NT2/D1 (cell line): Measurements from ENCODE around the gene JUN.

Experiments used
- DNase-seq: peaks from one replicate; pipeline ENCODE4 v3.0.0-alpha.2; 2011; ENCODE audit warnings: low read depth, low spot score
- H3K27me3 ChIP-seq: 2 replicates; pipeline ENCODE4 v1.6.0; 2011; ENCODE audit warnings: mild to moderate bottlenecking; ENCODE audit not compliant: insufficient read length, insufficient read depth
- H3K36me3 ChIP-seq: 2 replicates; pipeline ENCODE4 v1.6.1; 2011; ENCODE audit warnings: mild to moderate bottlenecking, low read length, mixed read lengths; ENCODE audit not compliant: insufficient read depth, insufficient read length
- H3K4me1 ChIP-seq: 2 replicates; pipeline ENCODE4 v1.5.1; 2011; ENCODE audit not compliant: insufficient read depth, insufficient read length
- H3K4me3 ChIP-seq: 2 replicates; pipeline ENCODE4 v1.5.1; 2011; ENCODE audit warnings: low read depth; ENCODE audit not compliant: insufficient read length
- H3K9ac ChIP-seq: 2 replicates; pipeline ENCODE4 v1.6.0; 2011; ENCODE audit warnings: low read depth; ENCODE audit not compliant: insufficient read length
- H3K9me3 ChIP-seq: 2 replicates; pipeline ENCODE4 v1.5.1; 2011; ENCODE audit warnings: mild to moderate bottlenecking, low read length; ENCODE audit not compliant: insufficient read depth
- SUZ12 ChIP-seq: IDR thresholded peaks from 2 replicates; pipeline ENCODE4 v1.6.1; 2011; ENCODE audit not compliant: insufficient read length, insufficient read depth; ENCODE audit errors: extremely low read depth
- YY1 ChIP-seq: IDR thresholded peaks from 2 replicates; pipeline ENCODE4 v1.6.1; 2011; ENCODE audit not compliant: insufficient read length, insufficient read depth
- ZNF274 ChIP-seq: IDR thresholded peaks from 2 replicates; pipeline ENCODE4 v1.6.1; 2011; ENCODE audit warnings: mild to moderate bottlenecking, low read depth, low read length

JUN gene

GRCh38 chr1:58778385-58779000 is 5.4 kb downstream of the JUN start:
- no peak overlapping the region for H3K9ac ChIP-seq
- H3K36me3 ChIP-seq: peaks cover 24% of the 10 kb centered on the region
- H3K9me3 ChIP-seq: peaks cover 12% of the 10 kb centered on the region; the same call in 1 of the 2 replicates
- H3K27me3 ChIP-seq: no peaks in the 10 kb centered on the region
- no peak for TF ChIP-seq YY1
- TF ChIP-seq SUZ12: no peak
- TF ChIP-seq ZNF274: no peak
- H3K4me3 ChIP-seq: no peak overlapping the region
- DNase-seq: no peak
- H3K4me1 ChIP-seq: peaks cover 9% of the 10 kb centered on the region

DNA sequence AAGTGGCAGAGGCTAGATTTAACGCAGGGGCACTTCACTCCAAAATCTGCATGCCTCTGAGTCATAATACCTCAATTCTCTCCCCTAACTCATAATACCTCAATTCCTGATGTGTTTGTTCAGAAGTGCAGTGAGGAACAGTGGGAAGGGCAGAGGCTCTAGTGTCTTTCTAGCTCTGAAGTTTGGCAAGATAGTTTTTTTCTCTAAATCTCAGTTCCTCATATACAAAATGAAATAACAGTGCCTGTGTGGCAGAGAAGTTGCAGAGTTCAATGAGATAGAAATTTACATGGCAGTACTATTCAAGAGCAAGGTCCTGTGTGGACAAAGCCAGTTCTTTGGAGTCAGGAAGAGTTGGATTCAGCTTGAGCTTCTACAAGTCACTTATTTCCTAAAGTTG is 9.8 kb downstream of the JUN start:
- H3K4me1 ChIP-seq: no peaks in the 10 kb centered on the region
- DNase-seq: no peak
- H3K27me3 ChIP-seq: no peaks in the 10 kb centered on the region
- no peak overlapping the region for H3K9ac ChIP-seq
- TF ChIP-seq YY1 (no peak), ZNF274 (no peak), SUZ12 (no peak)
- H3K36me3 ChIP-seq: no peaks in the 10 kb centered on the region
- no peak overlapping the region for H3K4me3 ChIP-seq
- H3K9me3 ChIP-seq: no peaks in the 10 kb centered on the region

GRCh38 chr1:58773406-58773840 is 10.4 kb downstream of the JUN start:
- no peak for TF ChIP-seq YY1
- TF ChIP-seq SUZ12: no peak
- TF ChIP-seq ZNF274: no peak
- Histone ChIP-seq H3K4me3 (no peak overlapping the region), H3K4me1 (no peaks in the 10 kb centered on the region), H3K27me3 (no peaks in the 10 kb centered on the region), H3K36me3 (no peaks in the 10 kb centered on the region), H3K9me3 (no peaks in the 10 kb centered on the region), H3K9ac (no peak overlapping the region)
- no peak for DNase-seq

- Histone ChIP-seq H3K36me3 (no peaks in the 10 kb centered on the region), H3K27me3 (no peaks in the 10 kb centered on the region), H3K9ac (no peak overlapping the region), H3K9me3 (no peaks in the 10 kb centered on the region), H3K4me3 (no peak overlapping the region), H3K4me1 (no peaks in the 10 kb centered on the region)
- TF ChIP-seq SUZ12 (no peak), YY1 (no peak), ZNF274 (no peak)
- no peak for DNase-seq
Measured at GRCh38 chr1:58769809-58770320, 14.0 kb downstream of the JUN start.

GRCh38 chr1:58768971-58769808 is 14.7 kb downstream of the JUN start:
- DNase-seq: peak; percentile 77

GRCh38 chr1:58768191-58768731 is 15.6 kb downstream of the JUN start:
- TF ChIP-seq YY1 (no peak), ZNF274 (no peak), SUZ12 (no peak)
- H3K36me3 ChIP-seq: no peaks in the 10 kb centered on the region
- H3K4me3 ChIP-seq: no peak overlapping the region
- H3K4me1 ChIP-seq: no peaks in the 10 kb centered on the region
- no peak for DNase-seq
- no peaks in the 10 kb centered on the region for H3K27me3 ChIP-seq
- H3K9me3 ChIP-seq: no peaks in the 10 kb centered on the region
- no peak overlapping the region for H3K9ac ChIP-seq

More at GRCh38 chr1:58768971-58769808, 14.7 kb downstream of the JUN start:
- no peaks in the 10 kb centered on the region for H3K4me1 ChIP-seq
- H3K9ac ChIP-seq: no peak overlapping the region
- TF ChIP-seq YY1 (no peak), ZNF274 (no peak), SUZ12 (no peak)
- H3K4me3 ChIP-seq: no peak overlapping the region
- H3K36me3 ChIP-seq: no peaks in the 10 kb centered on the region
- H3K27me3 ChIP-seq: no peaks in the 10 kb centered on the region
- H3K9me3 ChIP-seq: no peaks in the 10 kb centered on the region

DNA sequence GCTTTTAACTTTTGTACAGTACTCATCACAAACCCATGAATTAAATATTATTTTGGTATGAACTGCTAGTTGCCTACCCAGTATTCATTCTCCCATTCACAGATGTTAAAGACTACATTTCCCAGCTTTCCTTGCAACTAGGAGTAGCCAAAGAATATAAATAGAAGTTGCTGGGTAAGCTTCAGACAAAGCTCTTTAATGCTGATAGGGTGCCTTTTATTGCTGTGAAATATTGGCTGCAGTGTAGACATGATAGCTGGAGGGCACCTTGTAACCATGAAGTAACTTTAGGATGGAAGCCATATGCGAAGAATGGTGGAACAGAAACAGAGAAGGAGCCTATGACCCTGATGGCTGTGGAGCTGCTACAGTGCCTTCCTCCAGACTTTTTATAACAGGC is 16.7 kb downstream of the JUN start:
- no peaks in the 10 kb centered on the region for H3K27me3 ChIP-seq
- no peak for TF ChIP-seq ZNF274
- TF ChIP-seq SUZ12: no peak
- TF ChIP-seq YY1: no peak
- H3K36me3 ChIP-seq: no peaks in the 10 kb centered on the region
- no peak for DNase-seq
- H3K4me3 ChIP-seq: no peak overlapping the region
- no peak overlapping the region for H3K9ac ChIP-seq
- no peaks in the 10 kb centered on the region for H3K4me1 ChIP-seq
- H3K9me3 ChIP-seq: no peaks in the 10 kb centered on the region
